Measurements from ENCODE around the gene PTOV1.

The PTOV1 gene

GRCh38 chr19:49887665-49888509, 36.9 kb downstream of the PTOV1 start:
- Histone ChIP-seq H3K27me3 (ENCODE audit: insufficient read depth, poor library complexity, severe bottlenecking) (no peaks in the 10 kb centered on the region), H3K27ac (replicated peaks) (no peak overlapping the region), H3K4me3 (replicated peaks; ENCODE audit: insufficient read depth, low read length) (no peak overlapping the region)
- no peak for TF ChIP-seq POLR2AphosphoS5 (IDR thresholded peaks at IDR 0.05; ENCODE audit: low read depth)
- no peak for TF ChIP-seq REST (IDR thresholded peaks at IDR 0.05; ENCODE audit: insufficient replicate concordance, low read depth)
- no peak for TF ChIP-seq SPI1 (IDR thresholded peaks at IDR 0.05; ENCODE audit: borderline replicate concordance, low read depth)
- no peak for TF ChIP-seq CTCF (IDR thresholded peaks at IDR 0.05; ENCODE audit: insufficient read depth, low read length)
- no peak for TF ChIP-seq GABPA (IDR thresholded peaks at IDR 0.05; ENCODE audit: low read depth)
- no peak for DNase-seq (ENCODE audit: low read depth in 1 of 2, low spot score in 1 of 2)

GRCh38 chr19:49888510-49888824, 37.5 kb downstream of the PTOV1 start:
- H3K4me3 ChIP-seq (replicated peaks; ENCODE audit: insufficient read depth, low read length) = no peak overlapping the region
- no peak overlapping the region for H3K27ac ChIP-seq (replicated peaks)
- H3K27me3 ChIP-seq (ENCODE audit: insufficient read depth, poor library complexity, severe bottlenecking) = no peaks in the 10 kb centered on the region
- no peak for DNase-seq (ENCODE audit: low read depth in 1 of 2, low spot score in 1 of 2)
- TF ChIP-seq GABPA (IDR thresholded peaks at IDR 0.05; ENCODE audit: low read depth) (no peak), SPI1 (IDR thresholded peaks at IDR 0.05; ENCODE audit: borderline replicate concordance, low read depth) (no peak), REST (IDR thresholded peaks at IDR 0.05; ENCODE audit: insufficient replicate concordance, low read depth) (no peak), POLR2AphosphoS5 (IDR thresholded peaks at IDR 0.05; ENCODE audit: low read depth) (no peak), CTCF (IDR thresholded peaks at IDR 0.05; ENCODE audit: insufficient read depth, low read length) (no peak)

GRCh38 chr19:49889038-49889686, 38.2 kb downstream of the PTOV1 start:
- H3K4me3 ChIP-seq (replicated peaks; ENCODE audit: insufficient read depth, low read length) = no peak overlapping the region
- no peak for DNase-seq (ENCODE audit: low read depth in 1 of 2, low spot score in 1 of 2)

More at GRCh38 chr19:49889038-49889686, 38.2 kb downstream of the PTOV1 start:
- Histone ChIP-seq H3K27me3 (ENCODE audit: insufficient read depth, poor library complexity, severe bottlenecking) (no peaks in the 10 kb centered on the region), H3K27ac (replicated peaks) (no peak overlapping the region)
- TF ChIP-seq CTCF (IDR thresholded peaks at IDR 0.05; ENCODE audit: insufficient read depth, low read length) (no peak), GABPA (IDR thresholded peaks at IDR 0.05; ENCODE audit: low read depth) (no peak), POLR2AphosphoS5 (IDR thresholded peaks at IDR 0.05; ENCODE audit: low read depth) (no peak), REST (IDR thresholded peaks at IDR 0.05; ENCODE audit: insufficient replicate concordance, low read depth) (no peak), SPI1 (IDR thresholded peaks at IDR 0.05; ENCODE audit: borderline replicate concordance, low read depth) (no peak)
